HepG2 (cell line): ENCODE results near the gene LATS1. TPM values are rescaled to one million over a fixed set of nuclear protein-coding genes. Genes with fewer than 3 reads are reported as not detected.

ENCODE experiments used
- ATAC-seq: fragments of 200-7000 bp; cut with Tn5 transposase; 3 replicates; pipeline ENCODE4 v1.9.1; 2020; ENCODE audit warnings: mild to moderate bottlenecking, moderate library complexity
- BruUV-seq: library from RNA; stranded (reverse); fragments of 400-500 nt; replicated peaks from 2 replicates; lab custom pipeline; 2021; lab: Mats Ljungman, UMichigan
- CTCF ChIA-PET: fragments of 300-600 bp; formaldehyde crosslinking; extraction: SDS; loops from one replicate; lab custom pipeline; 2021; ENCODE audit warnings: low total read pairs, inconsistent platforms, low intra/inter-chr PET ratio; lab: Yijun Ruan, JAX
- POLR2A ChIA-PET: fragments of 350-600 bp; sonication (Branson Sonifier 250); formaldehyde crosslinking; loops from one replicate; lab custom pipeline; 2020; ENCODE audit warnings: antibody characterized with exemption, inconsistent platforms; lab: Yijun Ruan, JAX
- DNase-seq: peaks from one replicate; pipeline ENCODE4 v3.0.0-alpha.2; 2015; ENCODE audit warnings: low spot score
- FAIRE-seq: peaks from 3 replicates; lab custom pipeline; 2011; peaks lifted over from hg19 to GRCh38; lab: Jason Lieb, UNC
- H2AFZ ChIP-seq: one replicate; pipeline ENCODE4 v1.6.1; 2011; ENCODE audit warnings: low read length, inconsistent platforms
- H3K27ac ChIP-seq: fragments of 300-600 bp; 3 replicates; pipeline ENCODE4 v1.8.0; 2011; ENCODE audit warnings: mixed run types, mild to moderate bottlenecking, mixed read lengths, low read length, inconsistent platforms; ENCODE audit not compliant: insufficient read depth; ENCODE audit errors: extremely low read length
- H3K27me3 ChIP-seq, 2 experiments: fragments of 200-600 bp in 1 of 2; 2 replicates in 1 of 2; 3 replicates in 1 of 2; pipeline versions ENCODE4 v1.6.0 to v1.8.0; 2011; ENCODE audit warnings: low read length in 2 of 2, mild to moderate bottlenecking in 2 of 2, moderate library complexity in 2 of 2, inconsistent platforms in 1 of 2; ENCODE audit not compliant: insufficient read depth in 2 of 2, control insufficient read depth in 1 of 2
- H3K36me3 ChIP-seq, 2 experiments: fragments of 200-600 bp in 1 of 2; replicated peaks in 1 of 2; 2 replicates in 1 of 2; 3 replicates in 1 of 2; pipeline versions ENCODE4 v1.5.1 to v1.8.0; 2011; ENCODE audit warnings: low read length in 2 of 2, inconsistent platforms in 1 of 2; ENCODE audit not compliant: insufficient read depth in 2 of 2, control insufficient read depth in 1 of 2
- H3K4me1 ChIP-seq: 2 replicates; pipeline ENCODE4 v1.5.1; 2012; ENCODE audit warnings: low read length, inconsistent platforms; ENCODE audit not compliant: insufficient read depth
- H3K4me2 ChIP-seq: 2 replicates; pipeline ENCODE4 v1.6.0; 2011; ENCODE audit warnings: low read depth, low read length, inconsistent platforms
- H3K4me3 ChIP-seq, 3 experiments: fragments of 200-600 bp in 1 of 3; sonication (generic), shearing (Covaris generic) in 1 of 3; replicated peaks in 1 of 3; 2 replicates each; pipeline ENCODE4 v1.5.1; 2011 to 2016; ENCODE audit warnings: low read length in 3 of 3, inconsistent platforms in 2 of 3, low read depth in 2 of 3, mild to moderate bottlenecking in 2 of 3, control low read depth in 1 of 3, mixed read lengths in 1 of 3; ENCODE audit not compliant: insufficient read depth in 1 of 3
- H3K79me2 ChIP-seq: one replicate; pipeline ENCODE4 v1.6.1; 2011; ENCODE audit warnings: low read length, inconsistent platforms; ENCODE audit not compliant: insufficient read depth
- H3K9ac ChIP-seq: 2 replicates; pipeline ENCODE4 v1.6.0; 2011; ENCODE audit warnings: mild to moderate bottlenecking, low read depth, low read length, inconsistent platforms; ENCODE audit not compliant: insufficient read depth
- H3K9me3 ChIP-seq: 2 replicates; pipeline ENCODE4 v1.5.1; 2012; ENCODE audit warnings: mild to moderate bottlenecking, low read length
- H4K20me1 ChIP-seq: 2 replicates; pipeline ENCODE4 v1.6.0; 2011; ENCODE audit warnings: inconsistent platforms, mild to moderate bottlenecking, low read length, moderate library complexity; ENCODE audit not compliant: insufficient read depth
- BRD4 ChIP-seq: sonication (generic); formaldehyde crosslinking; IDR thresholded peaks from 2 replicates; pipeline ENCODE4 v1.4.0; 2020; ENCODE audit warnings: missing genetic modification reagents
- HOXA3 ChIP-seq: sonication (generic); formaldehyde crosslinking; IDR thresholded peaks from 2 replicates; pipeline ENCODE4 v1.5.0; 2020; ENCODE audit warnings: missing genetic modification reagents
- HOXD1 ChIP-seq: sonication (generic); formaldehyde crosslinking; IDR thresholded peaks from 2 replicates; pipeline ENCODE4 v1.5.0; 2020; ENCODE audit warnings: missing genetic modification reagents
- JDP2 ChIP-seq: sonication (generic); formaldehyde crosslinking; IDR thresholded peaks from 2 replicates; pipeline ENCODE4 v1.8.1; 2022; ENCODE audit warnings: missing genetic modification reagents, borderline replicate concordance
- KDM1A ChIP-seq: IDR thresholded peaks from 2 replicates; pipeline ENCODE4 v1.6.1; 2016; ENCODE audit warnings: missing compliant biosample characterization
- KLF15 ChIP-seq: sonication (generic); formaldehyde crosslinking; IDR thresholded peaks from 2 replicates; pipeline ENCODE4 v1.8.1; 2023; ENCODE audit warnings: borderline replicate concordance, mild to moderate bottlenecking, inconsistent platforms, missing genetic modification reagents, mixed read lengths
- ZNF33B ChIP-seq: sonication (generic); formaldehyde crosslinking; IDR thresholded peaks from 2 replicates; pipeline ENCODE4 v1.5.1; 2020; ENCODE audit warnings: mild to moderate bottlenecking, missing genetic modification reagents
- ZNF354B ChIP-seq: sonication (generic); formaldehyde crosslinking; IDR thresholded peaks from 2 replicates; pipeline ENCODE4 v1.8.0; 2022; ENCODE audit warnings: mild to moderate bottlenecking, missing genetic modification reagents
- ZNF75D ChIP-seq: sonication (generic); formaldehyde crosslinking; IDR thresholded peaks from 2 replicates; pipeline ENCODE4 v1.8.1; 2023; ENCODE audit warnings: missing genetic modification reagents, mild to moderate bottlenecking, borderline replicate concordance
- WGBS: methylation state at CpG from one replicate; pipeline ENCODE4 v1.1.6; 2017; ENCODE audit warnings: low lambda C conversion rate; 5-methylcytosine and 5-hydroxymethylcytosine counted together
- in situ Hi-C: cut with HindIII; loops from 2 replicates; pipeline ENCODE4 v1.10.0; 2017; ENCODE audit warnings: low pct_unique_long_range_greater_than_20kb; ENCODE audit not compliant: extremely low pct_ligation_motif_present
- intact Hi-C: fragments of 100-400 bp; cut with micrococcal nuclease; formaldehyde crosslinking; loops from one replicate; pipeline ENCODE4 v1.10.0; 2022; ENCODE audit not compliant: unreplicated experiment
- polyA plus RNA-seq, 8 experiments: library from polyadenylated mRNA; depleted of rRNA in 3 of 8; stranded (reverse) in 7 of 8; unstranded in 1 of 8; fragments of >200 nt; fragmentation: Illumina TruSeq in 4 of 8; extraction: Trizol in 4 of 8; gene quantifications; 2 replicates each; pipeline versions ENCODE4 v1.2.1 to v1.2.3, GENCODE V29; 2011 to 2016; ENCODE audit warnings: low read depth in 4 of 8, missing spikeins in 1 of 8, mixed read lengths in 1 of 8; ENCODE audit not compliant: insufficient read depth in 1 of 8
- total RNA-seq, 5 experiments: library from RNA; depleted of rRNA; stranded (reverse); fragments of >200 nt; fragmentation: Illumina TruSeq; extraction: Trizol; gene quantifications; 2 replicates each; pipeline ENCODE4 v1.2.3, GENCODE V29; 2016; ENCODE audit warnings: low read depth in 1 of 5
- TF ChIP-seq, protein P1 (sequence below): sonication (generic); formaldehyde crosslinking; IDR thresholded peaks from 2 replicates; pipeline ENCODE4 v1.9.0; 2021; ENCODE audit warnings: missing genetic modification reagents, borderline replicate concordance
- TF ChIP-seq, protein P2 (sequence below): sonication (generic); formaldehyde crosslinking; conservative IDR thresholded peaks from 2 replicates; pipeline ENCODE4 v1.4.0; 2020; ENCODE audit warnings: missing genetic modification reagents
- TF ChIP-seq, protein P3 (sequence below): sonication (generic); formaldehyde crosslinking; IDR thresholded peaks from 2 replicates; pipeline ENCODE4 v1.5.1; 2020; ENCODE audit warnings: mild to moderate bottlenecking, missing genetic modification reagents, borderline replicate concordance

LATS1 gene
- total and polyA plus RNA-seq, 2 of the 13 experiments (the other 11 are each of a cell fraction or from before 2014, with no cell fraction given): 9.9 to 12.6 TPM

- in situ Hi-C loops: no loop called here
- ChIA-PET CTCF (no interaction called here), POLR2A (no interaction called here)
- H4K20me1 ChIP-seq: no peaks in the 10 kb centered on the region
- no peaks in the 10 kb centered on the region for H3K27me3 ChIP-seq
- H3K9me3 ChIP-seq: no peaks in the 10 kb centered on the region
- H3K4me2 ChIP-seq: no peak overlapping the region
- WGBS: 96% methylated on average over 1 of the region's 1 CpG
- no TSS peak for BruUV-seq
- no peak overlapping the region for H3K27ac ChIP-seq
- DNase-seq (no peak), ATAC-seq (no peak), FAIRE-seq (no peak)
- no peak overlapping the region for H2AFZ ChIP-seq
- H3K79me2 ChIP-seq: no peaks in the 10 kb centered on the region
- no peaks in the 10 kb centered on the region for H3K4me1 ChIP-seq
- no peak overlapping the region for H3K4me3 ChIP-seq
- intact Hi-C loops: no loop called here
- H3K9ac ChIP-seq: no peak overlapping the region
- H3K36me3 ChIP-seq: peaks cover 15 to 41% of the 10 kb centered on the region in 2 experiments
- TF ChIP-seq ZNF75D (CRISPR knock-in tag) (no peak), ZNF33B (CRISPR knock-in tag) (no peak), ZNF354B (no peak), BRD4 (CRISPR knock-in tag) (no peak), HOXA3 (CRISPR knock-in tag) (no peak), JDP2 (no peak), KLF15 (CRISPR knock-in tag) (no peak), HOXD1 (no peak), KDM1A (CRISPR knock-in tag) (no peak)
- TF ChIP-seq, protein P1, sequence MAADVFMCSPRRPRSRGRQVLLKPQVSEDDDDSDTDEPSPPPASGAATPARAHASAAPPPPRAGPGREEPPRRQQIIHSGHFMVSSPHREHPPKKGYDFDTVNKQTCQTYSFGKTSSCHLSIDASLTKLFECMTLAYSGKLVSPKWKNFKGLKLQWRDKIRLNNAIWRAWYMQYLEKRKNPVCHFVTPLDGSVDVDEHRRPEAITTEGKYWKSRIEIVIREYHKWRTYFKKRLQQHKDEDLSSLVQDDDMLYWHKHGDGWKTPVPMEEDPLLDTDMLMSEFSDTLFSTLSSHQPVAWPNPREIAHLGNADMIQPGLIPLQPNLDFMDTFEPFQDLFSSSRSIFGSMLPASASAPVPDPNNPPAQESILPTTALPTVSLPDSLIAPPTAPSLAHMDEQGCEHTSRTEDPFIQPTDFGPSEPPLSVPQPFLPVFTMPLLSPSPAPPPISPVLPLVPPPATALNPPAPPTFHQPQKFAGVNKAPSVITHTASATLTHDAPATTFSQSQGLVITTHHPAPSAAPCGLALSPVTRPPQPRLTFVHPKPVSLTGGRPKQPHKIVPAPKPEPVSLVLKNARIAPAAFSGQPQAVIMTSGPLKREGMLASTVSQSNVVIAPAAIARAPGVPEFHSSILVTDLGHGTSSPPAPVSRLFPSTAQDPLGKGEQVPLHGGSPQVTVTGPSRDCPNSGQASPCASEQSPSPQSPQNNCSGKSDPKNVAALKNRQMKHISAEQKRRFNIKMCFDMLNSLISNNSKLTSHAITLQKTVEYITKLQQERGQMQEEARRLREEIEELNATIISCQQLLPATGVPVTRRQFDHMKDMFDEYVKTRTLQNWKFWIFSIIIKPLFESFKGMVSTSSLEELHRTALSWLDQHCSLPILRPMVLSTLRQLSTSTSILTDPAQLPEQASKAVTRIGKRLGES (CRISPR knock-in tag): no peak
- TF ChIP-seq, protein P2, sequence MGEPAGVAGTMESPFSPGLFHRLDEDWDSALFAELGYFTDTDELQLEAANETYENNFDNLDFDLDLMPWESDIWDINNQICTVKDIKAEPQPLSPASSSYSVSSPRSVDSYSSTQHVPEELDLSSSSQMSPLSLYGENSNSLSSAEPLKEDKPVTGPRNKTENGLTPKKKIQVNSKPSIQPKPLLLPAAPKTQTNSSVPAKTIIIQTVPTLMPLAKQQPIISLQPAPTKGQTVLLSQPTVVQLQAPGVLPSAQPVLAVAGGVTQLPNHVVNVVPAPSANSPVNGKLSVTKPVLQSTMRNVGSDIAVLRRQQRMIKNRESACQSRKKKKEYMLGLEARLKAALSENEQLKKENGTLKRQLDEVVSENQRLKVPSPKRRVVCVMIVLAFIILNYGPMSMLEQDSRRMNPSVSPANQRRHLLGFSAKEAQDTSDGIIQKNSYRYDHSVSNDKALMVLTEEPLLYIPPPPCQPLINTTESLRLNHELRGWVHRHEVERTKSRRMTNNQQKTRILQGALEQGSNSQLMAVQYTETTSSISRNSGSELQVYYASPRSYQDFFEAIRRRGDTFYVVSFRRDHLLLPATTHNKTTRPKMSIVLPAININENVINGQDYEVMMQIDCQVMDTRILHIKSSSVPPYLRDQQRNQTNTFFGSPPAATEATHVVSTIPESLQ (CRISPR knock-in tag): no peak
- TF ChIP-seq, protein P3, sequence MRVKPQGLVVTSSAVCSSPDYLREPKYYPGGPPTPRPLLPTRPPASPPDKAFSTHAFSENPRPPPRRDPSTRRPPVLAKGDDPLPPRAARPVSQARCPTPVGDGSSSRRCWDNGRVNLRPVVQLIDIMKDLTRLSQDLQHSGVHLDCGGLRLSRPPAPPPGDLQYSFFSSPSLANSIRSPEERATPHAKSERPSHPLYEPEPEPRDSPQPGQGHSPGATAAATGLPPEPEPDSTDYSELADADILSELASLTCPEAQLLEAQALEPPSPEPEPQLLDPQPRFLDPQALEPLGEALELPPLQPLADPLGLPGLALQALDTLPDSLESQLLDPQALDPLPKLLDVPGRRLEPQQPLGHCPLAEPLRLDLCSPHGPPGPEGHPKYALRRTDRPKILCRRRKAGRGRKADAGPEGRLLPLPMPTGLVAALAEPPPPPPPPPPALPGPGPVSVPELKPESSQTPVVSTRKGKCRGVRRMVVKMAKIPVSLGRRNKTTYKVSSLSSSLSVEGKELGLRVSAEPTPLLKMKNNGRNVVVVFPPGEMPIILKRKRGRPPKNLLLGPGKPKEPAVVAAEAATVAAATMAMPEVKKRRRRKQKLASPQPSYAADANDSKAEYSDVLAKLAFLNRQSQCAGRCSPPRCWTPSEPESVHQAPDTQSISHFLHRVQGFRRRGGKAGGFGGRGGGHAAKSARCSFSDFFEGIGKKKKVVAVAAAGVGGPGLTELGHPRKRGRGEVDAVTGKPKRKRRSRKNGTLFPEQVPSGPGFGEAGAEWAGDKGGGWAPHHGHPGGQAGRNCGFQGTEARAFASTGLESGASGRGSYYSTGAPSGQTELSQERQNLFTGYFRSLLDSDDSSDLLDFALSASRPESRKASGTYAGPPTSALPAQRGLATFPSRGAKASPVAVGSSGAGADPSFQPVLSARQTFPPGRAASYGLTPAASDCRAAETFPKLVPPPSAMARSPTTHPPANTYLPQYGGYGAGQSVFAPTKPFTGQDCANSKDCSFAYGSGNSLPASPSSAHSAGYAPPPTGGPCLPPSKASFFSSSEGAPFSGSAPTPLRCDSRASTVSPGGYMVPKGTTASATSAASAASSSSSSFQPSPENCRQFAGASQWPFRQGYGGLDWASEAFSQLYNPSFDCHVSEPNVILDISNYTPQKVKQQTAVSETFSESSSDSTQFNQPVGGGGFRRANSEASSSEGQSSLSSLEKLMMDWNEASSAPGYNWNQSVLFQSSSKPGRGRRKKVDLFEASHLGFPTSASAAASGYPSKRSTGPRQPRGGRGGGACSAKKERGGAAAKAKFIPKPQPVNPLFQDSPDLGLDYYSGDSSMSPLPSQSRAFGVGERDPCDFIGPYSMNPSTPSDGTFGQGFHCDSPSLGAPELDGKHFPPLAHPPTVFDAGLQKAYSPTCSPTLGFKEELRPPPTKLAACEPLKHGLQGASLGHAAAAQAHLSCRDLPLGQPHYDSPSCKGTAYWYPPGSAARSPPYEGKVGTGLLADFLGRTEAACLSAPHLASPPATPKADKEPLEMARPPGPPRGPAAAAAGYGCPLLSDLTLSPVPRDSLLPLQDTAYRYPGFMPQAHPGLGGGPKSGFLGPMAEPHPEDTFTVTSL: no peak
Observed at GRCh38 chr6:149680503-149680902, 37.4 kb downstream of the LATS1 start.
